GM23338 (cell line): ENCODE measurements around the gene RAD9B.

Source experiments
- EZH2 ChIP-seq: fragments of 200-600 bp; sonication (generic); IDR thresholded peaks from one replicate; pipeline ENCODE4 v1.8.0; 2017; ENCODE audit warnings: antibody characterized with exemption, mild to moderate bottlenecking, low read depth; ENCODE audit not compliant: unreplicated experiment
- EZH2phosphoT487 ChIP-seq: fragments of 200-600 bp; sonication (generic); IDR thresholded peaks from one replicate; pipeline ENCODE4 v1.8.1; 2018; ENCODE audit warnings: antibody characterized with exemption; ENCODE audit not compliant: unreplicated experiment
- JUNB ChIP-seq: IDR thresholded peaks from one replicate; pipeline ENCODE4 v1.6.1; 2016; ENCODE audit warnings: antibody characterized with exemption; ENCODE audit not compliant: unreplicated experiment
- NANOG ChIP-seq: IDR thresholded peaks from 2 replicates; pipeline ENCODE4 v1.6.1; 2016; ENCODE audit warnings: antibody characterized with exemption, borderline replicate concordance
- POLR2AphosphoS5 ChIP-seq: IDR thresholded peaks from 2 replicates; pipeline ENCODE4 v1.6.1; 2016; ENCODE audit warnings: antibody characterized with exemption, low read depth
- ZNF114 ChIP-seq: fragments of 250-450 bp; sonication (Bioruptor Pico); IDR thresholded peaks from 2 replicates; pipeline ENCODE4 v1.5.0; 2020; ENCODE audit warnings: mild to moderate bottlenecking, moderate library complexity
- TF ChIP-seq, protein P1 (sequence below), 2 experiments: fragments of 200-600 bp in 1 of 2; sonication (generic) in 1 of 2; conservative IDR thresholded peaks; 2 replicates each; pipeline versions ENCODE4 v1.5.1 to v1.6.1; 2016 to 2017; ENCODE audit warnings: antibody characterized with exemption in 2 of 2, low read depth in 2 of 2, mild to moderate bottlenecking in 2 of 2, moderate library complexity in 1 of 2

DNA sequence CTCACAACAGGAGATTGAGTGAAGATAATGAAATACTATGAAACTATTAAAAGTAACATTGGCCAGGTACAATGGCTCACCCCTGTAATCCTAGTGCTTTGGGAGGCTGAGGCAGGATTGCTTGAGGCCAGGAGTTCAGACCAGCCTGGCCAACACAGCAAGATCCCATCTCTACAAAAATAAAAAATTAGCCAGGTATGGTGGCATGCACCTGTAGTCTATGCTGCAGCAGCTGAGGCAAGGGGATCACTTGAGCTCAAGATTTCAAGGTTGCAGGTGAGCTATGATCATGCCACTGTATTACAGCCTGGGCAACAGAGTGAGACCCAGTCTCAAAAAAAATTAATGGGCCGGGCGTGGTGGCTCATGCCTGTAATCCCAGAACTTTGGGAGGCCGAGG lies 14.9 kb downstream of the RAD9B start:
- TF ChIP-seq EZH2 (no peak), POLR2AphosphoS5 (no peak), JUNB (no peak), ZNF114 (CRISPR knock-in tag) (no peak), EZH2phosphoT487 (no peak), NANOG (no peak)
- TF ChIP-seq, protein P1, sequence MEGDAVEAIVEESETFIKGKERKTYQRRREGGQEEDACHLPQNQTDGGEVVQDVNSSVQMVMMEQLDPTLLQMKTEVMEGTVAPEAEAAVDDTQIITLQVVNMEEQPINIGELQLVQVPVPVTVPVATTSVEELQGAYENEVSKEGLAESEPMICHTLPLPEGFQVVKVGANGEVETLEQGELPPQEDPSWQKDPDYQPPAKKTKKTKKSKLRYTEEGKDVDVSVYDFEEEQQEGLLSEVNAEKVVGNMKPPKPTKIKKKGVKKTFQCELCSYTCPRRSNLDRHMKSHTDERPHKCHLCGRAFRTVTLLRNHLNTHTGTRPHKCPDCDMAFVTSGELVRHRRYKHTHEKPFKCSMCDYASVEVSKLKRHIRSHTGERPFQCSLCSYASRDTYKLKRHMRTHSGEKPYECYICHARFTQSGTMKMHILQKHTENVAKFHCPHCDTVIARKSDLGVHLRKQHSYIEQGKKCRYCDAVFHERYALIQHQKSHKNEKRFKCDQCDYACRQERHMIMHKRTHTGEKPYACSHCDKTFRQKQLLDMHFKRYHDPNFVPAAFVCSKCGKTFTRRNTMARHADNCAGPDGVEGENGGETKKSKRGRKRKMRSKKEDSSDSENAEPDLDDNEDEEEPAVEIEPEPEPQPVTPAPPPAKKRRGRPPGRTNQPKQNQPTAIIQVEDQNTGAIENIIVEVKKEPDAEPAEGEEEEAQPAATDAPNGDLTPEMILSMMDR (conservative IDR thresholded peaks at IDR 0.05; ENCODE audit: low read depth in 2 of 2): no peak
